Fibroblast of the aortic adventitia (primary cell): ENCODE measurements around the gene ATG101. TPM values are rescaled to one million over a fixed set of nuclear protein-coding genes. Genes with fewer than 3 reads are reported as not detected.
"Not testable (repeated sequence)": the region's sequence is repeated elsewhere in the genome, so short reads cannot be mapped to it uniquely, and the experiment has no call there.

Source experiments
- DNase-seq: peaks from one replicate; pipeline ENCODE4 v3.0.0-alpha.2; 2010; ENCODE audit warnings: low read depth
- H3K4me3 ChIP-seq: 2 replicates; pipeline ENCODE4 v1.5.1; 2011; ENCODE audit warnings: low read depth, mild to moderate bottlenecking, control low read depth, low read length, moderate library complexity
- total RNA-seq: library from RNA; depleted of rRNA; stranded (reverse); fragments of >200 nt; gene quantifications from 2 replicates; pipeline ENCODE4 v1.2.3, GENCODE V29; 2012; ENCODE audit warnings: low replicate concordance
- TF ChIP-seq, protein P1 (sequence below): IDR thresholded peaks from 2 replicates; pipeline ENCODE4 v1.5.1; 2011; ENCODE audit warnings: mild to moderate bottlenecking, low read length, control low read depth, inconsistent platforms; ENCODE audit not compliant: insufficient read depth

The ATG101 gene
- total RNA-seq, 1 donor = 41.1 TPM

DNA sequence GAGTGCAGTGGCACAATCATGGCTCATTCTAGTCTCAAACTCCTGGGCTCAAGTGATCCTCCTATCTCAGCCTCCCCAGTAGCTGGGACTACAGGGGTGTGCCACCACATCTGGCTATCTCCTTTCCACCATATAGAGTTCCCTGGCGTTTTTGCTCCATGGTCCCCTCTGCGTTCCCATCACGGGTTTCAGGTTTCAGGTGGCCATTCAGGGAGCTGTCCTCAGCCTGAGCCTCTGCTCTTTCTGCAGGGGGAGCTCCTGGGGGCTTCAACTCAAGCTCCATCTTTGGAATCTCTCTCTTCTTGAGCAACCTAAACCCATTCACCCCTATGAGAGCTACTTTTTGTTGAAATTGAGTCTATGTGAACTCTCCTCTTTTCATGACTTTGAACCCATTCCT is 21.3 kb downstream of the ATG101 start:
- no peak overlapping the region for H3K4me3 ChIP-seq
- no peak for DNase-seq
- TF ChIP-seq, protein P1, sequence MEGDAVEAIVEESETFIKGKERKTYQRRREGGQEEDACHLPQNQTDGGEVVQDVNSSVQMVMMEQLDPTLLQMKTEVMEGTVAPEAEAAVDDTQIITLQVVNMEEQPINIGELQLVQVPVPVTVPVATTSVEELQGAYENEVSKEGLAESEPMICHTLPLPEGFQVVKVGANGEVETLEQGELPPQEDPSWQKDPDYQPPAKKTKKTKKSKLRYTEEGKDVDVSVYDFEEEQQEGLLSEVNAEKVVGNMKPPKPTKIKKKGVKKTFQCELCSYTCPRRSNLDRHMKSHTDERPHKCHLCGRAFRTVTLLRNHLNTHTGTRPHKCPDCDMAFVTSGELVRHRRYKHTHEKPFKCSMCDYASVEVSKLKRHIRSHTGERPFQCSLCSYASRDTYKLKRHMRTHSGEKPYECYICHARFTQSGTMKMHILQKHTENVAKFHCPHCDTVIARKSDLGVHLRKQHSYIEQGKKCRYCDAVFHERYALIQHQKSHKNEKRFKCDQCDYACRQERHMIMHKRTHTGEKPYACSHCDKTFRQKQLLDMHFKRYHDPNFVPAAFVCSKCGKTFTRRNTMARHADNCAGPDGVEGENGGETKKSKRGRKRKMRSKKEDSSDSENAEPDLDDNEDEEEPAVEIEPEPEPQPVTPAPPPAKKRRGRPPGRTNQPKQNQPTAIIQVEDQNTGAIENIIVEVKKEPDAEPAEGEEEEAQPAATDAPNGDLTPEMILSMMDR = no peak

DNA sequence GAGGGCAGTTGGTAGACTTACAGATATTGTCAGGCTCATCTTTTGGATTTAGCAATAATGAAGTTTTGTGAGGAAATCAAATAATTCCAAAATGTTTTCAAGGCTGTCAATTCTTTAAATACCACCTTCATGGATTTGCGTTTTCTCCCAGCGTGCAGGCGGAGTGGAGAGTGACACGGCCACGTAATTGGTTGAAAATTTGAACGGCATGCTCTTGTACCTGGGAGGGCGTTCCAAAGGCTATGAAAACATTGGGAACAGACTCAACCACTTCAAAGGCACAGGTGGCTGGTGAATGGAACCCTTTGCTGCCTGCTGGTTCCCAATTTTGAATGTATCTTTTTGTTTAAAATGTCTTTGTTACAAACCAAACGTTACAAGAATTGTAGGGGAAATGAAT is 22.1 kb downstream of the ATG101 start:
- TF ChIP-seq, protein P1 = no peak
- no peak overlapping the region for H3K4me3 ChIP-seq
- DNase-seq = no peak

DNA sequence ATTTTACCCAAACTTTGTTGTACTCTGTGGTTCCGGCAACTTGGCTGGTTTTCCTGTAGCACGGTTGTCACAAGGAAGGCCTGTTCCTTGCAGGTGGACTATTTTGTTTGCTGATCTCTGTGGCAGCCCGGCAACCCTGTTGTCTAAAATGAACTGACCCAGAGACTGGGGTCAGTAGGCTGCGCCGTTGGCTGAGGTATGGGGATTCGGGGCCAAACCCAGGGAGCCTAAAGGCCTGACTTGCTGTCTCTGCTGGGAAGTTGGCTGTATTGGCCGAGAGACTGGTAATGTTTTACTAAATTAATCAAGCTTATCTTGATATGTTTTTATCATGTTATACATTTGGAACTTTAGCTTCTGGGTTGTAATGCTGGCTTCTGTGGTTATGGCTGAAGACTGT is 23.6 kb downstream of the ATG101 start:
- no peak overlapping the region for H3K4me3 ChIP-seq
- no peak for DNase-seq
- TF ChIP-seq, protein P1 = no peak

DNA sequence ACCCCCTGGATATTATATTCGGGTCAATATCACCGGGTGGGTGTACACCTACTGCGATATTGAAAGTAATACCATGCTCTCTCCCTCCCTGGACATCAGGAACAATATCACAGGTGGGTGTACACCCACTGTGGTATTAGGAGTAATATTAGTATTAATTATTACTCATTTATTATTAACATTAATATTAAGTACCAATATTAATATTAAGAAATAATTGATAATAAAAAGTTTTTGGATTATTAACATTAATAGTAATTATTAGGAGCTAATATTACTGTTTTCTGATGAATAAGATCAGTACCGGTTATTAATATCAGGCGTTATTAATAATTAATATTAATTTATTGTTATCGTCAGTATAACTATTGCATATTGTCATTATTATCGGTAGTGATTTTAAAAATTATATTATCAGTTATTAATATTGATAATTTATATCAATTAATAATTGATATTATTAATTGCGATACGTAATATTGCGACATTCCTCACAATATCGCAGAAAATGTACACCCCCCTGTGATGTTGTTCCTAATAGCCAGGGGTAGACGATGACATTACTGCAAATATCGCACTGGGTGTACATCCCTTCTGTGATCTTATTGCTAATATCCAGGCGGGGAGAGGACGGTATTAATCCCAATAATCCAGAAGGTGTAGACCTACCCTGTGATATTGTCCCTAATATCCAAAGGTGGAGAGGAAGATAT is 26.7 kb downstream of the ATG101 start:
- DNase-seq = no peak
- TF ChIP-seq, protein P1 = no peak
- no peak overlapping the region for H3K4me3 ChIP-seq

DNA sequence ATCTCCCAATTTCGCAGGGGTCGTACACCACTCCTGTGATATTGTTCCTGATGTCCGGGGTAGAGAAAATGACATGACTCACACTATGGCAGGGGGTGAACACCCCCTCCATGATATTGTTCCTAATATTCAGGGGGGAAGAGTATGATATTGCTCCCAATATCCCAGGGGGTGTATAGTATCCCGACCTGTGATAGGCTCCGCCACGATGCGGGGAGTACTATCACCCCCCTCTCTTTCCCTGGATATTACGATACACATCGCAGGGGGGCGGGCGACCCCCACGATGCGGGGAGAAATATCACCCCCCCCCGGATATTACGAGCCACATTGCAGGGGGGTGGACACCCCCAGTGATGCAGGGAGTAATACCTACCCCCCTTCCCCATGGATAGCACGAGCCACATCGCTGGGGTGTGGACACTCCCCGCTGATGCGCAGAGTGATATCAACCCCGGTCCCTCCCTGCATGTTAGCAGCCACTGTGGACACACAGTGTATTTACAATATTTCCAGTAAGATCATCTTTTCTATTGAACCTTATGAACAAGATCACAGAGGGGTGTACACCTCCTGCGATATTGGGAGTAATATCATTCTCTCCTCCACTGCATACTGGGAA is 27.4 kb downstream of the ATG101 start:
- TF ChIP-seq, protein P1 = no peak

DNA sequence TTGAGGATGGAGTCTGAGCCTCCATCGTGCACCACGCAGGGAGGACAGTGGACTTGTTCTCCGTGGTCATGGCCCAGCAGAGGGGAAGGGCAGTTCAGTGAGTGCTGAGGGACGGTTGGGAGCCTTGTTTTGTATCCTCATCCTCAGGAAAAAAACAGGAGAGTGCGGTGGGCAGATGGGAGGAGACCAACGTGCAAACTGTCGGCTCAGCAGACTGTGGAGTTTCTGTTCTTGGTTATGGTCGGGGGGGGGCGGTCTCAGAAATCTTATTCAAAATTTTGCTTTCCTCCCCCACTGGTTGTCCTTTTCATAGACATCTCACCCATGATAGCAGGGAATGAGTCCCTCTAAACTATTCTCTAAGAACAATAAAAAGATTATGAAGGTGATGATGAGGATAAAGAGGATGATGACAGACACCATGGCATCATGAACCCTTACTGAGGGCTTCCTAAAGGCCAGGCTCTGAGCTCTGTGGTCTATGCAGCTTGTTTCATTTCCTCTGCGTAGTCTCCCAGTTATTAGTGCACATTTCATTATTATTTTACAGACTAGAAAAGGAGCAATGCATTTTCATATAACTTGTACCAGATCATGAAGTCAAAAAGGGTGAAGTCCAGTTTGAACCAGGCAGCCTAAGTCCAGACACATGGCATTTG is 34.8 kb downstream of the ATG101 start:
- H3K4me3 ChIP-seq, DNase-seq: not testable (repeated sequence)

More for the DNA sequence above, 27.4 kb downstream of the ATG101 start:
- no peak overlapping the region for H3K4me3 ChIP-seq
- no peak for DNase-seq

DNA sequence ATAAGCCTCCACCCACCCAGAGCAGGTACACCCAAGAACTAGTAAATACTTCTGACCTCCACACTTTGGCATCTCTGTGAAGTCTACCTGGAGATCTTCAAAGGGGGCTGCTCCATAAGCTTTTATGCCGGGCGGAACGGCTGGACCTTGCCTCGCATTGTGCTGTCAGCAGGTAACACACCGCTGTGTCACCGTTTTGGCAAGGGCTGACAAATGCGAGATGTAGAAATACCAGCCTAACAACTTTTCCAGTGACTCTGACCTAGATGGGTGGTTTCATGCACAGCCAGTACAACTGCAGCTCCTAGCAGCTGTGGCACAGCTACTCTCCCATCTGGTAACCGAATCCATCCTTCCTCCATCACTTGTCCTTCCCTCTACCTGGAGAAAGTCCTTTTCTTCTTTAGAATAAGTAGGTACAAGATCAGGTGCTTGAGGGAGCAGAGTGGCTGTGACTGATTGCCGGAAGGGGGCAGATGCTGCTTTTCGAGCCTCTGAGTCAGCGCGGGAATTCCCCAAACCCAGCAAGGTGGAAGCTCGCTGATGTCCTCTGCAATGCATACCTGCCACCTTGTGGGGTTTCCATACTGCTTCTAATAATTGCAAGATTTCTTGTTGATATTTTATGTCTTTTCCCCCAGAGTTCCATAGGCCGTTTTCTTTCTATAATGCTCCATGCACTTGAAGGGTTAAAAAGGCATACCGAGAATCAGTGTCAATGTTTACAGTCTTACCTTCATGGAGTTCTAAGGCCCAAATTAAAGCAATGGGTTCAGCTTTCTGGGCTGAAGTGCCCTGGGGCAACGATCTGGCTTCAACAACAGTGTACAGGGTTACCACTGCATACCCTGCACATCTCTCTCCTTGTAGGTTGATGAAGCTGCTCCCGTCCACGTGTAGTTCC is 46.7 kb downstream of the ATG101 start:
- not testable (repeated sequence) for H3K4me3 ChIP-seq

DNA sequence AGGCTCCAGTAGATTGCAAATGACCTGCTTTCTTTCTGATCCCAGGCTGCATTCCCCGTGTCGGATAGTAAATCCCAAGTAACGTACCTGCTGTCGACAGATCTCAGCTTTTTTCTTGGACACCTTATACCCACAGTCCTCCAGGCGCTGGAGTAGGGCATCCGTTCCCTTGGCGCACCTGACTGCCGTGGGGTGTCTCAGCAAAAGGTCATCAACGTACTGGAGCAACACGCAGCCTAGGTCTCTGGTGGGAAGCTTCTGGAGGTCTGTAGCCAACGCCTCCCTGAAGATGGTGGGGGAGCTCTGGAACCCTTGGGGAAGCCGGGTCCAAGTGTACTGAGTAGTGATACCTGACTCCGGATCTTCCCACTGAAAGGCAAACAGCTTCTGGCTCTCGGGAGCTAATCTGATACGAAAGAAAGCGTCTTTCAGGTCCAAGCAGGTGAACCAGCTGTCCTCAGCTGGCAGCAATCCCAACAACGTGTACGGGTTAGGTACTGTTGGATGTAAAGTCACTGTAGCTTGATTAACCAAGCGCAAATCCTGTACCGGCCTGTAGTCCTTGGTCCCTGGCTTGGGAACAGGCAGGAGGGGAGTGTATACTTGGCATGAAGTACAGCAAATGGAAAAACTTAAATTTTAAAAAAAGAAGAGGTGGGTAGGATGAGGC is 48.2 kb downstream of the ATG101 start:
- not testable (repeated sequence) for DNase-seq, H3K4me3 ChIP-seq

More for the DNA sequence above, 46.7 kb downstream of the ATG101 start:
- DNase-seq = not testable (repeated sequence)
